ENCODE data around the gene CDKL1. TPM values are rescaled to one million over a fixed set of nuclear protein-coding genes. Genes with fewer than 3 reads are reported as not detected.

CDKL1 gene
- total RNA-seq, 1 experiment from 2014 or later, result 3.6 TPM

- ChIA-PET CTCF (no interaction called here), POLR2A (no interaction called here)
- Mint-ChIP-seq H3K27me3 (ENCODE audit: low read depth) (no peaks in the 10 kb centered on the region), H3K4me3 (no peak overlapping the region), H3K27ac (no peak overlapping the region), H3K4me1 (0 out of 2 replicates have a peak, but pooled peaks cover 2% of the 10 kb centered on the region), H3K36me3 (no peaks in the 10 kb centered on the region), H3K9me3 (no peaks in the 10 kb centered on the region)
- DNase-seq (ENCODE audit: low spot score), result no peak
- ATAC-seq, result no peak
- no peak for TF ChIP-seq TCF7 (CRISPR knock-in tag; IDR thresholded peaks at IDR 0.05; ENCODE audit: low read depth)
- no peak for TF ChIP-seq ZNF232 (CRISPR knock-in tag; IDR thresholded peaks at IDR 0.05)
- TF ChIP-seq TEAD1 (CRISPR knock-in tag; IDR thresholded peaks at IDR 0.05), result no peak
- no peak for TF ChIP-seq ELF4 (CRISPR knock-in tag; IDR thresholded peaks at IDR 0.05; ENCODE audit: low read depth)
- no peak for TF ChIP-seq USF2 (CRISPR knock-in tag; IDR thresholded peaks at IDR 0.05)
- no peak for TF ChIP-seq IRF1 (CRISPR knock-in tag; IDR thresholded peaks at IDR 0.05)
- no peak for TF ChIP-seq E2F5 (CRISPR knock-in tag; IDR thresholded peaks at IDR 0.05)
- no peak for TF ChIP-seq ZNF138 (CRISPR knock-in tag; conservative IDR thresholded peaks at IDR 0.05)
- no peak for TF ChIP-seq AFF4 (CRISPR knock-in tag; IDR thresholded peaks at IDR 0.05; ENCODE audit: borderline replicate concordance)
- TF ChIP-seq CREB1 (CRISPR knock-in tag; IDR thresholded peaks at IDR 0.05), result no peak
These were observed 42.2 kb downstream of the CDKL1 start for GRCh38 chr14:50354527-50354926.

- H3K9me3 Mint-ChIP-seq, result no peaks in the 10 kb centered on the region
- ATAC-seq, result no peak
- TF ChIP-seq STAT6 (CRISPR knock-in tag; conservative IDR thresholded peaks at IDR 0.05; ENCODE audit: low read depth) (no peak), TEAD1 (CRISPR knock-in tag; IDR thresholded peaks at IDR 0.05) (no peak), TEAD4 (CRISPR knock-in tag; IDR thresholded peaks at IDR 0.05) (no peak), NFATC4 (CRISPR knock-in tag; IDR thresholded peaks at IDR 0.05) (no peak), JAZF1 (CRISPR knock-in tag; IDR thresholded peaks at IDR 0.05) (no peak), TP53 (CRISPR knock-in tag; IDR thresholded peaks at IDR 0.05) (no peak), USF2 (CRISPR knock-in tag; IDR thresholded peaks at IDR 0.05) (no peak), CREM (CRISPR knock-in tag; IDR thresholded peaks at IDR 0.05) (no peak), ZBTB21 (CRISPR knock-in tag; IDR thresholded peaks at IDR 0.05; ENCODE audit: borderline replicate concordance) (no peak), ESRRA (CRISPR knock-in tag; IDR thresholded peaks at IDR 0.05; ENCODE audit: borderline replicate concordance) (no peak), HMGXB4 (CRISPR knock-in tag; IDR thresholded peaks at IDR 0.05) (no peak)
- H3K27me3 Mint-ChIP-seq (ENCODE audit: low read depth), result no peaks in the 10 kb centered on the region
- H3K4me3 Mint-ChIP-seq, result no peak overlapping the region
- ChIA-PET CTCF (interaction anchor here (0.7 kb wide), 1 partner anchor 9 kb away, joined by 3 read pairs; no protein-coding TSS in a partner anchor), POLR2A (no interaction called here)
- H3K27ac Mint-ChIP-seq, result no peak overlapping the region
- H3K36me3 Mint-ChIP-seq, result no peaks in the 10 kb centered on the region
- H3K4me1 Mint-ChIP-seq, result 0 out of 2 replicates have a peak, but pooled peaks cover 2% of the 10 kb centered on the region
- no peak for DNase-seq (ENCODE audit: low spot score)
These were observed 43.6 kb downstream of the CDKL1 start for GRCh38 chr14:50353126-50353525.

All from WTC11 (cell line).